OCI-LY1 (cell line): ENCODE results near the gene DMAC2L.
"Not testable (repeated sequence)": the region's sequence is repeated elsewhere in the genome, so short reads cannot be mapped to it uniquely, and the experiment has no call there.

ENCODE experiments used
- EZH2 ChIP-seq: fragments of 200-600 bp; sonication (generic), shearing (Covaris generic); IDR thresholded peaks from 2 replicates; pipeline ENCODE4 v1.8.0; 2017; ENCODE audit warnings: borderline replicate concordance, mixed run types, mild to moderate bottlenecking, antibody characterized with exemption, low read length, moderate library complexity, mixed read lengths
- TF ChIP-seq, protein P1 (sequence below): fragments of 200-600 bp; sonication (generic), shearing (Covaris generic); IDR thresholded peaks from 2 replicates; pipeline ENCODE4 v1.5.1; 2017; ENCODE audit warnings: mild to moderate bottlenecking, antibody characterized with exemption, low read length, moderate library complexity, mixed read lengths

DNA sequence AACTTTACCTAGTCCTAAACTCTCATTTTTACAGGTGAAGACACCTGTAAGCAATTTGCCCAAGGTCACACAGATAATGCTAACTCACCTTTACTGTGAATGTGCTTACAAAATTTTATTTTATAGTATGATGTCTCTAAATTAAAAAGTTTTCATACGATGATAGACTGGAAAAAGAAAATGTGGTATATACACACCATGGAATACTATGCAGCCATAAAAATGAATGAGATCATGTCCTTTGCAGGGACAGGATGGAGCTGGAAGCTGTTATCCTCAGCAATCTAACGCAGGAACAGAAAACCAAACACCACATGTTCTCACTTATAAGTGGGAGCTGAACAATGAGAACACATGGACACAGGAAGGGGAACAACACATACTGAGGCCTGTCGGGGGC, 44.2 kb downstream of the DMAC2L start:
- TF ChIP-seq, protein P1, sequence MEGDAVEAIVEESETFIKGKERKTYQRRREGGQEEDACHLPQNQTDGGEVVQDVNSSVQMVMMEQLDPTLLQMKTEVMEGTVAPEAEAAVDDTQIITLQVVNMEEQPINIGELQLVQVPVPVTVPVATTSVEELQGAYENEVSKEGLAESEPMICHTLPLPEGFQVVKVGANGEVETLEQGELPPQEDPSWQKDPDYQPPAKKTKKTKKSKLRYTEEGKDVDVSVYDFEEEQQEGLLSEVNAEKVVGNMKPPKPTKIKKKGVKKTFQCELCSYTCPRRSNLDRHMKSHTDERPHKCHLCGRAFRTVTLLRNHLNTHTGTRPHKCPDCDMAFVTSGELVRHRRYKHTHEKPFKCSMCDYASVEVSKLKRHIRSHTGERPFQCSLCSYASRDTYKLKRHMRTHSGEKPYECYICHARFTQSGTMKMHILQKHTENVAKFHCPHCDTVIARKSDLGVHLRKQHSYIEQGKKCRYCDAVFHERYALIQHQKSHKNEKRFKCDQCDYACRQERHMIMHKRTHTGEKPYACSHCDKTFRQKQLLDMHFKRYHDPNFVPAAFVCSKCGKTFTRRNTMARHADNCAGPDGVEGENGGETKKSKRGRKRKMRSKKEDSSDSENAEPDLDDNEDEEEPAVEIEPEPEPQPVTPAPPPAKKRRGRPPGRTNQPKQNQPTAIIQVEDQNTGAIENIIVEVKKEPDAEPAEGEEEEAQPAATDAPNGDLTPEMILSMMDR, result not testable (repeated sequence)
- not testable (repeated sequence) for TF ChIP-seq EZH2
